H1 (cell line): ENCODE data around the gene SNAPIN. TPM values are rescaled to one million over a fixed set of nuclear protein-coding genes. Genes with fewer than 3 reads are reported as not detected.

ENCODE experiments used
- CTCF ChIA-PET: fragments of 300-600 bp; sonication (Branson Sonifier 250); formaldehyde crosslinking; loops from one replicate; lab custom pipeline; 2021; ENCODE audit not compliant: partially characterized antibody; lab: Charles Lee
- POLR2A ChIA-PET: fragments of 300-600 bp; sonication (Branson Sonifier 250); formaldehyde crosslinking; loops from one replicate; lab custom pipeline; 2021; ENCODE audit warnings: inconsistent platforms; ENCODE audit not compliant: partially characterized antibody; lab: Charles Lee
- DNase-seq, 2 experiments: peaks; one replicate each; pipeline versions ENCODE4 v3.0.0 to v3.0.0-alpha.2; 2010 to 2022; ENCODE audit warnings: low spot score in 2 of 2, low read depth in 1 of 2, mixed read lengths in 1 of 2
- FAIRE-seq: peaks from 2 replicates; lab custom pipeline; 2011; peaks lifted over from hg19 to GRCh38; lab: Jason Lieb, UNC
- H2AFZ ChIP-seq: 2 replicates; pipeline ENCODE4 v1.8.1; 2012; ENCODE audit warnings: low read length, inconsistent platforms
- H2AK5ac ChIP-seq: 2 replicates; pipeline ENCODE4 v1.6.1; 2013; ENCODE audit warnings: low read depth, low read length
- H2BK120ac ChIP-seq: replicated peaks from 2 replicates; pipeline ENCODE3; 2013; ENCODE audit warnings: low read depth, low read length, inconsistent platforms
- H2BK12ac ChIP-seq: 2 replicates; pipeline ENCODE4 v1.6.1; 2013; ENCODE audit warnings: low read depth, low read length
- H2BK15ac ChIP-seq: 2 replicates; pipeline ENCODE4 v1.6.1; 2013; ENCODE audit warnings: low read length
- H2BK20ac ChIP-seq: 2 replicates; pipeline ENCODE4 v1.6.1; 2013; ENCODE audit warnings: low read length
- H2BK5ac ChIP-seq: 2 replicates; pipeline ENCODE4 v1.6.1; 2013; ENCODE audit warnings: low read depth, low read length
- H3K14ac ChIP-seq: 2 replicates; pipeline ENCODE4 v1.6.1; 2013; ENCODE audit warnings: inconsistent platforms; ENCODE audit not compliant: insufficient read length
- H3K18ac ChIP-seq: 2 replicates; pipeline ENCODE4 v1.6.1; 2013; ENCODE audit warnings: low read length; ENCODE audit errors: extremely low read depth
- H3K23ac ChIP-seq: 2 replicates; pipeline ENCODE4 v1.6.1; 2013; ENCODE audit warnings: inconsistent platforms; ENCODE audit not compliant: insufficient read length
- H3K23me2 ChIP-seq: 2 replicates; pipeline ENCODE4 v1.6.1; 2013; ENCODE audit warnings: low read depth, low read length
- H3K27ac ChIP-seq: 2 replicates; pipeline ENCODE4 v1.6.1; 2011; ENCODE audit warnings: low read depth, low read length, inconsistent platforms
- H3K27me3 ChIP-seq, 4 experiments: replicated peaks in 1 of 4; 1 replicate in 1 of 4; 2 replicates in 3 of 4; pipeline versions ENCODE4 v1.6.1 to v1.8.1; 2011 to 2013; ENCODE audit warnings: low read length in 3 of 4, mild to moderate bottlenecking in 3 of 4, inconsistent platforms in 2 of 4, mixed read lengths in 2 of 4, moderate library complexity in 1 of 4; ENCODE audit not compliant: control insufficient read depth in 3 of 4, insufficient read depth in 3 of 4; ENCODE audit errors: extremely low read depth in 1 of 4
- H3K36me3 ChIP-seq, 4 experiments: 2 replicates each; pipeline versions ENCODE4 v1.6.1 to v1.8.1; 2011 to 2013; ENCODE audit warnings: mild to moderate bottlenecking in 4 of 4, low read length in 3 of 4, moderate library complexity in 2 of 4, control low read depth in 1 of 4, inconsistent platforms in 1 of 4; ENCODE audit not compliant: insufficient read depth in 4 of 4, control insufficient read depth in 2 of 4
- H3K4ac ChIP-seq: replicated peaks from 2 replicates; pipeline ENCODE3; 2013; ENCODE audit warnings: low read length, low read depth, mixed read lengths, inconsistent platforms; ENCODE audit not compliant: insufficient read length
- H3K4me1 ChIP-seq, 4 experiments: replicated peaks in 1 of 4; 1 replicate in 1 of 4; 2 replicates in 3 of 4; pipeline versions ENCODE4 v1.6.1 to v1.8.1; 2011 to 2013; ENCODE audit warnings: low read length in 3 of 4, inconsistent platforms in 2 of 4, mixed read lengths in 1 of 4; ENCODE audit not compliant: insufficient read depth in 4 of 4, control insufficient read depth in 3 of 4
- H3K4me2 ChIP-seq, 2 experiments: 2 replicates each; pipeline versions ENCODE4 v1.6.1 to v1.8.1; 2011 to 2013; ENCODE audit warnings: low read depth in 2 of 2, low read length in 2 of 2, control low read depth in 1 of 2, inconsistent platforms in 1 of 2, mild to moderate bottlenecking in 1 of 2; ENCODE audit not compliant: insufficient read depth in 1 of 2
- H3K4me3 ChIP-seq, 4 experiments: fragments of 200-600, 300-600 bp in 1 of 4; sonication (generic), shearing (Covaris generic), sonication (Bioruptor Twin) in 1 of 4; 2 replicates each; pipeline versions ENCODE4 v1.5.1 to v1.8.1; 2011 to 2016; ENCODE audit warnings: low read length in 4 of 4, low read depth in 3 of 4, control low read depth in 2 of 4, inconsistent platforms in 2 of 4, mild to moderate bottlenecking in 2 of 4, mixed read lengths in 1 of 4, moderate library complexity in 1 of 4; ENCODE audit not compliant: insufficient read depth in 2 of 4; ENCODE audit errors: extremely low read depth in 1 of 4
- H3K56ac ChIP-seq: replicated peaks from 2 replicates; pipeline ENCODE3; 2013; ENCODE audit warnings: low read depth, mild to moderate bottlenecking, mixed read lengths, low read length, inconsistent platforms; ENCODE audit not compliant: insufficient read length
- H3K79me1 ChIP-seq: 2 replicates; pipeline ENCODE4 v1.6.1; 2013; ENCODE audit warnings: low read depth, low read length, control low read depth
- H3K79me2 ChIP-seq, 2 experiments: 2 replicates each; pipeline versions ENCODE4 v1.6.1 to v1.8.1; 2012 to 2013; ENCODE audit warnings: low read length in 2 of 2, mild to moderate bottlenecking in 2 of 2, inconsistent platforms in 1 of 2; ENCODE audit not compliant: insufficient read depth in 2 of 2, control insufficient read depth in 1 of 2
- H3K9ac ChIP-seq, 4 experiments: replicated peaks in 1 of 4; 1 replicate in 1 of 4; 2 replicates in 3 of 4; pipeline versions ENCODE4 v1.6.1 to v1.8.1; 2011 to 2013; ENCODE audit warnings: low read depth in 3 of 4, low read length in 3 of 4, control low read depth in 2 of 4, mild to moderate bottlenecking in 2 of 4, moderate library complexity in 2 of 4, inconsistent platforms in 1 of 4; ENCODE audit errors: extremely low read depth in 1 of 4
- H3K9me3 ChIP-seq, 2 experiments: 2 replicates each; pipeline versions ENCODE4 v1.6.1 to v1.8.1; 2012 to 2013; ENCODE audit warnings: mild to moderate bottlenecking in 2 of 2, moderate library complexity in 2 of 2, control low read depth in 1 of 2, inconsistent platforms in 1 of 2, low read depth in 1 of 2, low read length in 1 of 2, mixed read lengths in 1 of 2; ENCODE audit not compliant: insufficient read depth in 2 of 2
- H4K20me1 ChIP-seq, 2 experiments: replicated peaks in 1 of 2; 2 replicates each; pipeline versions ENCODE3 to v1.8.1; 2011 to 2013; ENCODE audit warnings: inconsistent platforms in 2 of 2, low read length in 2 of 2, mild to moderate bottlenecking in 1 of 2; ENCODE audit not compliant: insufficient read depth in 2 of 2, control insufficient read depth in 1 of 2
- H4K5ac ChIP-seq: 2 replicates; pipeline ENCODE4 v1.6.1; 2013; ENCODE audit warnings: low read length, low read depth, mixed read lengths, inconsistent platforms; ENCODE audit not compliant: insufficient read length
- H4K8ac ChIP-seq: 2 replicates; pipeline ENCODE4 v1.8.0; 2013; ENCODE audit warnings: mild to moderate bottlenecking, moderate library complexity, low read length, inconsistent platforms; ENCODE audit not compliant: insufficient read depth; ENCODE audit errors: extremely low read depth
- H4K91ac ChIP-seq: replicated peaks from 2 replicates; pipeline ENCODE3; 2013; ENCODE audit warnings: low read length, mixed read lengths, inconsistent platforms; ENCODE audit not compliant: insufficient read length
- JUN ChIP-seq: IDR thresholded peaks from 2 replicates; pipeline ENCODE4 v1.6.1; 2011; ENCODE audit warnings: low read depth, mild to moderate bottlenecking, improper control_type of control experiment, low read length
- WGBS, 2 experiments: shearing (Covaris generic) in 1 of 2; methylation state at CpG; one replicate each; pipeline versions ENCODE4 v1.1.6 to v1.1.7; 2013 to 2015; ENCODE audit warnings: low lambda C conversion rate in 2 of 2, mixed read lengths in 2 of 2, inconsistent platforms in 1 of 2, low coverage in 1 of 2, missing lambda C conversion rate in 1 of 2; ENCODE audit not compliant: insufficient replicate concordance in 2 of 2, insufficient coverage in 1 of 2, insufficient read length in 1 of 2; ENCODE audit errors: extremely low coverage in 1 of 2, missing lambda C conversion rate in 1 of 2; 5-methylcytosine and 5-hydroxymethylcytosine counted together
- polyA plus RNA-seq, 7 experiments: library from polyadenylated mRNA; depleted of rRNA in 3 of 7; stranded (reverse) in 5 of 7; unstranded in 2 of 7; fragments of >200 nt in 5 of 7; fragments of 200-250 nt in 2 of 7; gene quantifications; 1 replicate in 5 of 7; 2 replicates in 1 of 7; 4 replicates in 1 of 7; pipeline versions ENCODE4 v1.2.1 to v1.2.3, GENCODE V29; 2011 to 2013; ENCODE audit warnings: missing spikeins in 2 of 7, mixed read lengths in 2 of 7
- total RNA-seq: library from RNA; stranded (reverse); fragmentation: NEBNext Ultra II Directional; extraction: Animal tissue kit (Norgen Biotek cat#: 25700); gene quantifications from 2 replicates; pipeline ENCODE4 v1.2.1, GENCODE V29; 2021

The SNAPIN gene
- total and polyA plus RNA-seq, 2 of the 8 experiments (the other 6 are each of a cell fraction or from before 2014, with no cell fraction given): 25.7 to 31.1 TPM

DNA sequence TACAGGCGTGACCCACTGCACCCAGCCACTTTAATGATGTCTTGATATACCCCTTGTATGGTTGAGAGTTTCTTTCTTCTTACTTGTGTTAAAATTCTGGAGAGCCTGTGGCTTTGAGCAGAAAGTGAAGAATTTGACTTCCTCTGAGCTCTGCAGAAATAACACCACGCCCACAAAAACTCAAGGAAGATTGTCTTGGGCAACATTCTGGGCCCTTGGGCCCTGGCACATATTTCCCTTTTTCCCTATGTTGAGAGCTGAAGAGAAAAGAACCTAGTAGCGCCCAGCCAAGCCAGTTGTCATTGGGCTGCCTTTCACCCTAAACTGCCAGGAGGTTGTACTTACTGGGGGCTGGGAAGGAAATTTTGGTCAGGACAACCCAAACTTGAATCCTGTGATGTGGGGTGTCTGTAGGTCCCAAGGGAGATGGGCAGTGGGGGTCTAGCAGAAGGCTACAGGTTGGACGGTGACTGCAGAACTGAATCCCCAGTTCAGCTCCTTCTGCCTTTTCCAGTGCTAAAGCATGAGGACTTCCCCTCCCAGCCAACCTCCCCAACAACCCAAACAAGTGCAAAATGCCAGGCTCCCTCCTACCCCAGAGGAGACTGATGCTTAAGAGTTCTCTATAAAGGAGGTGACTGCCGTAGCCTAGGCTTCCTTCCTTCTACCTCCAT, 11.7 kb upstream of the SNAPIN start:
- TF ChIP-seq JUN: no peak
- TF ChIP-seq, all 59 proteins: peak for 0
- POLR2A ChIA-PET: interaction anchor here (0.9 to 16.2 kb wide), 13 partner anchors 11 to 330 kb away, joined by 3 to 343 read pairs (median 4); partner anchors contain the start of genes CHTOP, ILF2, JTB and S100A1

More for the DNA sequence above, 11.7 kb upstream of the SNAPIN start:
- H3K36me3 ChIP-seq: peaks cover 28 to 43% (median 40%) of the 10 kb centered on the region in 4 experiments
- 87% methylated on average over 5 of the region's 5 CpGs; no CpG with 5 or more reads in 1 of the 2 experiments for WGBS, 2 experiments
- no peak for FAIRE-seq
- H3K4me2 ChIP-seq: no peak overlapping the region
- H4K91ac ChIP-seq: no peak overlapping the region
- CTCF ChIA-PET: interaction anchor here (0.8 to 1.9 kb wide), 9 partner anchors 9 to 152 kb away, joined by 3 to 7 read pairs (median 4); partner anchors contain the start of genes CHTOP and S100A13
- no peaks in the 10 kb centered on the region for H3K9me3 ChIP-seq
- H2BK20ac ChIP-seq: no peak overlapping the region
- H3K18ac ChIP-seq: no peak overlapping the region
- H3K27me3 ChIP-seq: no peaks in the 10 kb centered on the region
- H2BK15ac ChIP-seq: no peak overlapping the region
- no peak overlapping the region for H3K14ac ChIP-seq
- no peak overlapping the region for H3K56ac ChIP-seq
- no peak overlapping the region for H3K27ac ChIP-seq
- no peak overlapping the region for H2BK120ac ChIP-seq
- H2BK12ac ChIP-seq: no peak overlapping the region
- H3K23me2 ChIP-seq: no peaks in the 10 kb centered on the region
- H3K4me1 ChIP-seq: peaks cover 0 to 3% (median 0%) of the 10 kb centered on the region in 4 experiments; a peak in 1 of 7 replicates
- peaks cover 5% of the 10 kb centered on the region in 2 experiments for H4K20me1 ChIP-seq
- H3K4ac ChIP-seq: no peak overlapping the region
- H4K8ac ChIP-seq: no peak overlapping the region
- DNase-seq: no peak
- no peaks in the 10 kb centered on the region for H3K79me1 ChIP-seq
- no peak overlapping the region for H3K23ac ChIP-seq
- H2AFZ ChIP-seq: no peak overlapping the region
- no peak overlapping the region for H3K9ac ChIP-seq
- no peak overlapping the region for H3K4me3 ChIP-seq
- no peak overlapping the region for H4K5ac ChIP-seq
- H2AK5ac ChIP-seq: no peak overlapping the region
- H3K79me2 ChIP-seq: 0 out of 4 replicates have a peak, but pooled peaks cover 0 to under 1% of the 10 kb centered on the region in 2 experiments
- H2BK5ac ChIP-seq: no peak overlapping the region
